ENCODE results near the gene ING3.

DNA sequence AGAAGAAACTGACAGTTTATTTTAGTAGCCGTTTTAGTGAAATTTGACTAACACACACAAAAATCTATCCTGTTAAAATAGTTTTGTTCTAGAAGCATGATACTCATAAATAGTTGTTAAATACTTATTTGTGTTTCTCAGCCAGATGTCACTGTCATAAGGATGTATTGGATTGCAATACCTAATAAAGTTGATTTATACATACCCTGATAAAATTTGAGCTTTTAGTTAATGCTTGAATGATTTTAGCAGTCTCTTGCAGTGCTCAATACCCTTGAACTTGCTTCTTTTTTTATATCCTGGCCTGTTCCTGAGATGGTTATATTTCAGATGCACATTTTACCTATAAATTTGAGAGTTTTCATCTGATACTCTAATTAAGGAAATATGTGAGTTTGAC is 10.1 kb downstream of the ING3 start:
- TF ChIP-seq POLR2A (IDR thresholded peaks at IDR 0.05), result no peak
- TF ChIP-seq POLR2AphosphoS5 (IDR thresholded peaks at IDR 0.05), result no peak
- TF ChIP-seq, protein P1, sequence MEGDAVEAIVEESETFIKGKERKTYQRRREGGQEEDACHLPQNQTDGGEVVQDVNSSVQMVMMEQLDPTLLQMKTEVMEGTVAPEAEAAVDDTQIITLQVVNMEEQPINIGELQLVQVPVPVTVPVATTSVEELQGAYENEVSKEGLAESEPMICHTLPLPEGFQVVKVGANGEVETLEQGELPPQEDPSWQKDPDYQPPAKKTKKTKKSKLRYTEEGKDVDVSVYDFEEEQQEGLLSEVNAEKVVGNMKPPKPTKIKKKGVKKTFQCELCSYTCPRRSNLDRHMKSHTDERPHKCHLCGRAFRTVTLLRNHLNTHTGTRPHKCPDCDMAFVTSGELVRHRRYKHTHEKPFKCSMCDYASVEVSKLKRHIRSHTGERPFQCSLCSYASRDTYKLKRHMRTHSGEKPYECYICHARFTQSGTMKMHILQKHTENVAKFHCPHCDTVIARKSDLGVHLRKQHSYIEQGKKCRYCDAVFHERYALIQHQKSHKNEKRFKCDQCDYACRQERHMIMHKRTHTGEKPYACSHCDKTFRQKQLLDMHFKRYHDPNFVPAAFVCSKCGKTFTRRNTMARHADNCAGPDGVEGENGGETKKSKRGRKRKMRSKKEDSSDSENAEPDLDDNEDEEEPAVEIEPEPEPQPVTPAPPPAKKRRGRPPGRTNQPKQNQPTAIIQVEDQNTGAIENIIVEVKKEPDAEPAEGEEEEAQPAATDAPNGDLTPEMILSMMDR (IDR thresholded peaks at IDR 0.05), result no peak
